Natural killer cell treated with Interleukin-12 subunit alpha and Interleukin-12 subunit beta and Interleukin-15 and Interleukin-18, amount 100 ng/mL, for 72 hours (primary cell): ENCODE measurements around the gene PPM1B. TPM values are rescaled to one million over a fixed set of nuclear protein-coding genes. Genes with fewer than 3 reads are reported as not detected.

Source experiments
- ATAC-seq, 2 donors: fragments of 150-1000 bp; cut with Tn5 transposase in 1 of 2; sonication (Bioruptor Pico), chemical (Tn5 transposase) in 1 of 2; 2 replicates each; pipeline ENCODE4 v1.10.0; 2021
- DNase-seq: peaks from one replicate; pipeline ENCODE4 v3.0.0; 2022; ENCODE audit warnings: low spot score
- H3K27ac Mint-ChIP-seq, 2 donors: 1 replicate in 1 of 2; 2 replicates in 1 of 2; pipeline ENCODE4 v1.8.0; 2022; ENCODE audit warnings: mixed read lengths in 2 of 2, mild to moderate bottlenecking in 1 of 2, moderate library complexity in 1 of 2
- H3K27me3 Mint-ChIP-seq, 2 donors: 1 replicate in 1 of 2; 2 replicates in 1 of 2; pipeline ENCODE4 v1.8.0; 2022; ENCODE audit warnings: mixed read lengths in 2 of 2
- H3K36me3 Mint-ChIP-seq: one replicate; pipeline ENCODE4 v1.8.0; 2022; ENCODE audit warnings: mixed read lengths
- H3K4me1 Mint-ChIP-seq, 2 donors: 1 replicate in 1 of 2; 2 replicates in 1 of 2; pipeline ENCODE4 v1.8.0; 2022; ENCODE audit warnings: low read depth in 2 of 2, mixed read lengths in 2 of 2, mild to moderate bottlenecking in 1 of 2
- H3K4me3 Mint-ChIP-seq: one replicate; pipeline ENCODE4 v1.8.0; 2022; ENCODE audit warnings: mixed read lengths
- H3K9me3 Mint-ChIP-seq: 2 replicates; pipeline ENCODE4 v1.8.0; 2022; ENCODE audit warnings: mixed read lengths
- total RNA-seq, 2 donors: library from RNA; stranded (reverse); gene quantifications; one replicate each; pipeline ENCODE4 v1.2.3, GENCODE V29; 2022

PPM1B gene
- total RNA-seq, 2 donors from 2014 or later, result 44.8 to 75.5 TPM

GRCh38 chr2:44137872-44138551 lies 30.7 kb upstream of the PPM1B start:
- no peak for ATAC-seq
- H3K36me3 Mint-ChIP-seq, result no peaks in the 10 kb centered on the region
- H3K4me3 Mint-ChIP-seq, result no peak overlapping the region
- no peaks in the 10 kb centered on the region for H3K9me3 Mint-ChIP-seq
- H3K4me1 Mint-ChIP-seq, result no peaks in the 10 kb centered on the region
- peaks cover 14 to 22% of the 10 kb centered on the region in 2 donors for H3K27me3 Mint-ChIP-seq
- DNase-seq, result no peak
- H3K27ac Mint-ChIP-seq, result no peak overlapping the region

GRCh38 chr2:44139741-44140140 lies 28.9 kb upstream of the PPM1B start:
- no peaks in the 10 kb centered on the region for H3K4me1 Mint-ChIP-seq
- DNase-seq (no peak), ATAC-seq (no peak)
- no peak overlapping the region for H3K27ac Mint-ChIP-seq
- no peaks in the 10 kb centered on the region for H3K9me3 Mint-ChIP-seq
- peaks cover 14 to 22% of the 10 kb centered on the region in 2 donors for H3K27me3 Mint-ChIP-seq
- H3K36me3 Mint-ChIP-seq, result no peaks in the 10 kb centered on the region
- H3K4me3 Mint-ChIP-seq, result no peak overlapping the region

GRCh38 chr2:44142306-44142705 lies 26.4 kb upstream of the PPM1B start:
- DNase-seq, result no peak
- Mint-ChIP-seq H3K4me1 (no peaks in the 10 kb centered on the region), H3K27me3 (peaks cover 14 to 22% of the 10 kb centered on the region in 2 donors), H3K27ac (no peak overlapping the region), H3K9me3 (no peaks in the 10 kb centered on the region), H3K36me3 (no peaks in the 10 kb centered on the region), H3K4me3 (no peak overlapping the region)
- ATAC-seq, result no peak

DNA sequence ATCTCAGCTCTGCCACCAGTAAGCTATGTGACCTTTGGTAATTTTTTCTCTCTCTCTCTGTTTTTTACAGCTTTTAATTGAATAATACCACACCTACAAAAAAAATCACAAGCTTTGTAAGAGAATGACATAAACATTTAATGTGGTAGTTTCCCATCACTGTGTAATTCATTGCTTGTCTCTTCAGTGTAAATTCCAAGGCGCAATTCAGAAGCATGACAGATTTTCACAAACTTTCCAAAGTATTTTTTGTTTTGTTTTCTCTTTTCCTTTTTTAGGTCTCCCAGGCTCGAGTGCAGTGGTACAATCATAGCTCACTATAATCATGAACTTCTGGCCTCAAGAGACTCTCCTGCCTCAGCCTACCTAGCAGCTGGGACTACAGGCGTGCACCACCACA lies 25.0 kb upstream of the PPM1B start:
- Mint-ChIP-seq H3K4me3 (no peak overlapping the region), H3K36me3 (no peaks in the 10 kb centered on the region), H3K27ac (no peak overlapping the region), H3K27me3 (peaks cover 14 to 22% of the 10 kb centered on the region in 2 donors), H3K4me1 (no peaks in the 10 kb centered on the region), H3K9me3 (no peaks in the 10 kb centered on the region)
- ATAC-seq, result no peak
- no peak for DNase-seq

GRCh38 chr2:44148999-44149398 lies 19.7 kb upstream of the PPM1B start:
- H3K27ac Mint-ChIP-seq, result no peak overlapping the region
- H3K9me3 Mint-ChIP-seq, result no peaks in the 10 kb centered on the region
- H3K4me1 Mint-ChIP-seq, result no peaks in the 10 kb centered on the region
- H3K27me3 Mint-ChIP-seq, result peaks cover 5 to 7% of the 10 kb centered on the region in 2 donors
- no peak overlapping the region for H3K4me3 Mint-ChIP-seq
- DNase-seq (no peak), ATAC-seq (no peak)
- no peaks in the 10 kb centered on the region for H3K36me3 Mint-ChIP-seq

GRCh38 chr2:44150473-44150872 lies 18.2 kb upstream of the PPM1B start:
- no peak for DNase-seq
- Mint-ChIP-seq H3K9me3 (no peaks in the 10 kb centered on the region), H3K36me3 (no peaks in the 10 kb centered on the region), H3K27me3 (peaks cover 5 to 7% of the 10 kb centered on the region in 2 donors), H3K27ac (no peak overlapping the region), H3K4me1 (no peaks in the 10 kb centered on the region), H3K4me3 (no peak overlapping the region)
- ATAC-seq, result no peak

DNA sequence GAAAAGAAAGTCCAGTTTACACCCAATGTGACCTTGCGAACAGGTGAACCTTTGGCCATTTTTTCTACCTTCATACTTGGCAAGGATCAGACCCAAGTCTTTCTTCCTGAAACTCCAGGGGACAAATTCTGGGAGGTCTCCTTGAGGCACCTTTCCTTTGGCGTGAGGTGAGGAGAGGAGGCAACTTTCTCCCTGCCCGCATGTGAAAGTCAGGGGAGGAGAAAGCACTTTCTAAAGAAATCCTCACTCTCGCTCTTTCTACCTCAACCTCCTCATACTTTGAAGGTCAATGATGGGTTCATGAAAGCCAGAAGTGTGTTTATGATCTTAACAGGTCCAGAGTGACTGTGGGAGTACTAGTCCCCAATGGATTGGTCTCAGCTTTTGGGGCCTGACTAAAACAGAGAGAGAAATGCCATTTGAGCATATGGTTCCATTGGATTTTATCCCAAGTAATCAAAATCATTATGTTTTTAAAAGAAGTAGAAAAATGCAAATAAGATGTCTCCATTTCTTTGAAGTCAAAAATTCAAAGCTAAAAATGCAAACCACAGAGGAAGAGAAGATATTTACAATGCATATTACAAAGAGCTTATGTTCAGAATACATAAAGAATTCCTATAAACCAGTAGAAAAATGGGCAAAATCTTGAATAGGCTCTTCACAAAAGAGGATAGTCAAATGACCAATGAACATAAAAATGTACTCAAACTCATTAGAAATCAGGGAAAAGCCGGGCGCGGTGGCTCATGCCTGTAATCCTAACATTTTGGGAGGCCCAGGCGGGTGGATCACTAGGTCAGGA lies 15.6 kb upstream of the PPM1B start:
- peaks cover 5 to 7% of the 10 kb centered on the region in 2 donors for H3K27me3 Mint-ChIP-seq
- no peaks in the 10 kb centered on the region for H3K9me3 Mint-ChIP-seq
- no peak overlapping the region for H3K4me3 Mint-ChIP-seq
- DNase-seq (no peak), ATAC-seq (no peak)
- no peaks in the 10 kb centered on the region for H3K36me3 Mint-ChIP-seq
- H3K27ac Mint-ChIP-seq, result no peak overlapping the region
- no peaks in the 10 kb centered on the region for H3K4me1 Mint-ChIP-seq

DNA sequence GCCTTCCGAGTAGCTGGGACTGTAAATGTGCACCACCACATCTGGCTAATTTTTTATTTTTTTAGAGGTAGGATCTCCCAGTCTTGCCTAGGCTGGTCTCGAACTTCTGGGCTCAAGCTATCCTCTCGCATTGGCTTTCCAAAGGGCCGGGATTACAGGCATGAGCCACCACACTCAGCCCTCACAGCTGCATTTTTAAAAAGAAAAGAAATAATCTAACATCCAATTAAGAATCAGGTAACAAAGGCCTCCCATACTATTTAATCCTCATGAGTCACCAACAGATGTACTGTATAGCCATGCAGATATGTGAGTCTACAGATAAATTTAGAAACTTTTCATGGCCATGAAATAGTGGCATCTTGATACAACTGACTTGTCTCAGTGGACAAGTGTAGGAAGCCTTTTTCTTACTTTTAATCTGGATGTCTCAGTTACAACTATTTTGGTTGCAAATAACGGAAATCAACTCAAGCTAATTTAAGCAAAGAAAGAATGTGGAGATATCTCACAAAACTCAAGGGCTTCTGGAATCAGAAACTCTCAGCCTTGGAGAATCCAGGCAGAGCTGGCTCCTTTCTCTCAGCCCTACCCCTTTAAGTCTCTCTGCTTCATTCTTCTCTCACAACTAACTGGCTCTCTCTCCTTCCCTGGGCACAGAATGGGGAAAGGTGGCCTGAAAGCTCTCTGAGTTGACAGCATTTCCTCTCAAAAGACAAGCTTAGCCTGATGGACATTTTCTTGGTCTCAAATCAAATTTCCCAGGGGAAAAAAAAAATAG lies 12.8 kb upstream of the PPM1B start:
- H3K4me3 Mint-ChIP-seq, result no peak overlapping the region
- no peaks in the 10 kb centered on the region for H3K27me3 Mint-ChIP-seq
- no peak for ATAC-seq
- H3K4me1 Mint-ChIP-seq, result no peaks in the 10 kb centered on the region
- DNase-seq, result no peak
- no peak overlapping the region for H3K27ac Mint-ChIP-seq
- no peaks in the 10 kb centered on the region for H3K9me3 Mint-ChIP-seq
- H3K36me3 Mint-ChIP-seq, result no peaks in the 10 kb centered on the region

- Mint-ChIP-seq H3K27me3 (no peaks in the 10 kb centered on the region), H3K9me3 (no peaks in the 10 kb centered on the region), H3K27ac (no peak overlapping the region), H3K4me3 (no peak overlapping the region), H3K4me1 (peaks cover 9 to 10% of the 10 kb centered on the region in 2 donors), H3K36me3 (no peaks in the 10 kb centered on the region)
- no peak for ATAC-seq
- DNase-seq, result no peak
These were observed 4.9 kb upstream of the PPM1B start for GRCh38 chr2:44163777-44164176.

DNA sequence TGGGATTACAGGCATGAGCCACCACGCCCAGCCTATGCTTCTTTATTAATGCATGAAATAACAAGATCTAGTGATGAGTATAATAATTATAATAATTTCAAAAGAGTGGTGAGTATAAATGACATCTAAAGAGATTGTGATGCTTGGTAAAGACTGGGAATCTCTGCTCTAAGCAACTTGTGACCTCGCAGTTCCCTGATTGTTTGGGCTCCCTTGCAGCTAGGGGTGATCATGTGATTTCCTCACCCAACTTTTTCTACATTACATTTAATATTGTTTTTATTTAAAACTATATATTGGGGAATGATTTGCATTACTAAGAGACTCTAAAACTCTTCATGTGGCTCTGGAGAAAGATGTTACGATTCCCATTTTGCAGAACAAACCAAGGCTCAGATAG lies 4.1 kb upstream of the PPM1B start:
- no peak for ATAC-seq
- DNase-seq, result no peak
- H3K4me3 Mint-ChIP-seq, result no peak overlapping the region
- no peaks in the 10 kb centered on the region for H3K9me3 Mint-ChIP-seq
- no peak overlapping the region for H3K27ac Mint-ChIP-seq
- peaks cover 9 to 10% of the 10 kb centered on the region in 2 donors for H3K4me1 Mint-ChIP-seq
- H3K27me3 Mint-ChIP-seq, result no peaks in the 10 kb centered on the region
- H3K36me3 Mint-ChIP-seq, result peaks cover 4% of the 10 kb centered on the region

GRCh38 chr2:44166096-44166495 lies 2.6 kb upstream of the PPM1B start:
- Mint-ChIP-seq H3K4me3 (no peak overlapping the region), H3K27ac (no peak overlapping the region), H3K9me3 (no peaks in the 10 kb centered on the region), H3K4me1 (peaks cover 17 to 25% of the 10 kb centered on the region in 2 donors), H3K27me3 (no peaks in the 10 kb centered on the region), H3K36me3 (peaks cover 12% of the 10 kb centered on the region)
- DNase-seq (no peak), ATAC-seq (no peak)

GRCh38 chr2:44167311-44167907 lies 1.3 kb upstream of the PPM1B start:
- DNase-seq (no peak), ATAC-seq (no peak)
- Mint-ChIP-seq H3K9me3 (no peaks in the 10 kb centered on the region), H3K36me3 (peaks cover 12% of the 10 kb centered on the region), H3K4me1 (peaks cover 19 to 31% of the 10 kb centered on the region in 2 donors), H3K4me3 (peak overlapping the region; percentile 98), H3K27ac (peak overlapping the region; percentile 89 to 92), H3K27me3 (no peaks in the 10 kb centered on the region)

GRCh38 chr2:44167908-44168680 lies 581 bp upstream of the PPM1B start:
- Mint-ChIP-seq H3K27ac (peak overlapping the region; percentile 89 to 92), H3K4me1 (peaks cover 25 to 38% of the 10 kb centered on the region in 2 donors), H3K4me3 (peak overlapping the region; percentile 98), H3K9me3 (no peaks in the 10 kb centered on the region), H3K27me3 (no peaks in the 10 kb centered on the region), H3K36me3 (peaks cover 12% of the 10 kb centered on the region)
- DNase-seq, result peak; percentile 99
- peak; percentile 92 for ATAC-seq
